ENCODE measurements around the gene RNF175. TPM values are rescaled to one million over a fixed set of nuclear protein-coding genes. Genes with fewer than 3 reads are reported as not detected.

Gene RNF175
- polyA plus RNA-seq, 1 donor from 2014 or later, result 30.1 TPM

DNA sequence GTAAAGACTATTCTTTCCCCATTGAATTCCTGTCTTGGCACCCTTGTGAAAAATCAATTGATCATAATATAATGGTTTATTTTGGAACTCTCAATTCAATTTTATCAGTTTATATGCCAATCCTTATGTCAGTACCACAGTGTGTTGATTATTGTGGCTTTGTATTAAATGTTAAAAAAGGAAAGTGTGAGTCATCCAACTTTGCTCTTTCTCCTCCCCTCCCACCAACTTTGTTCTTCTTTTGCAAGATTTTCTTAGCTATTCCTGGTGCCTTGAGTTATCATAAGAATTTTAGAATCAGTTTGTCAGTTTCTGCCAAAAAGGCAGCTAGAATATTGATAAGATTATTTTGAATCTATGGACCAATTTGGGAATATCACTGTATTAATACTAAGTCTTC lies 11.2 kb upstream of the RNF175 start:
- Histone ChIP-seq H3F3A (ENCODE audit: insufficient read depth, low read length, poor library complexity, severe bottlenecking) (no peaks in the 10 kb centered on the region), H4K20me1 (ENCODE audit: insufficient read depth) (no peaks in the 10 kb centered on the region), H3K4me3 (ENCODE audit: low read length) (no peak overlapping the region), H3K9ac (ENCODE audit: low read length) (no peak overlapping the region), H3K27ac (ENCODE audit: low read length) (no peak overlapping the region), H3K9me3 (ENCODE audit: low read length) (no peaks in the 10 kb centered on the region), H2AFZ (ENCODE audit: low read depth, low read length) (no peak overlapping the region), H3K27me3 (ENCODE audit: insufficient read depth, low read depth, low read length) (no peaks in the 10 kb centered on the region), H3K9me2 (ENCODE audit: insufficient read depth, low read length) (no peaks in the 10 kb centered on the region), H3K79me2 (replicated peaks; ENCODE audit: insufficient read depth, low read length) (no peaks in the 10 kb centered on the region), H3K4me2 (ENCODE audit: low read length) (no peak overlapping the region), H3K36me3 (ENCODE audit: insufficient read depth, low read length) (no peaks in the 10 kb centered on the region)
- TF ChIP-seq RAD21 (conservative IDR thresholded peaks at IDR 0.05) (no peak), EP300 (conservative IDR thresholded peaks at IDR 0.05; ENCODE audit: poor library complexity, severe bottlenecking) (no peak), CTCF (IDR thresholded peaks at IDR 0.05; ENCODE audit: poor library complexity, severe bottlenecking) (no peak), POLR2AphosphoS5 (IDR thresholded peaks at IDR 0.05) (no peak), TAF1 (IDR thresholded peaks at IDR 0.05; ENCODE audit: low read depth) (no peak), REST (IDR thresholded peaks at IDR 0.05; ENCODE audit: borderline replicate concordance) (no peak)

DNA sequence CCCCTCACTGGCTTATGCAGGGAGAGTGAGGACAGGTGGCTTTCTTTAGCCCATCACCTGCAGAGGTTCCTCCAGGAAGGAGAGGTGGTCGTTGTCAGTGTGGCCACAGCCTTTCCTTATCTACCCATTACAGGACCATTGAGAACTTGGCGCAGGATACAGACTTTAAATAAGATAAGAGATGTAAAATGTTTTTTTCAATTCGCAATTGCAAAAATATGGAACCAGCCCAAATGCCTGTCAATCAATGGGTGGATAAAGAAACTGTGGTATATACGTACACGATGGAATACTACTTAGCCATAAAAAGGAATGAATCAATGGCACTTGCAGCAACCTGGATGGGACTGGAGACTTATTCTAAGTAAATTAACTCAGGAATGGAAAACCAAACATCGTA lies 6.9 kb upstream of the RNF175 start:
- no peaks in the 10 kb centered on the region for H4K20me1 ChIP-seq (ENCODE audit: insufficient read depth)
- H3K36me3 ChIP-seq (ENCODE audit: insufficient read depth, low read length), result no peaks in the 10 kb centered on the region
- H3K9ac ChIP-seq (ENCODE audit: low read length), result no peak overlapping the region
- H3K4me2 ChIP-seq (ENCODE audit: low read length), result no peak overlapping the region
- no peak for TF ChIP-seq RAD21 (conservative IDR thresholded peaks at IDR 0.05)
- no peak for TF ChIP-seq SMC3 (conservative IDR thresholded peaks at IDR 0.05; ENCODE audit: poor library complexity)
- no peak for TF ChIP-seq EP300 (conservative IDR thresholded peaks at IDR 0.05; ENCODE audit: poor library complexity, severe bottlenecking)
- no peak for TF ChIP-seq REST (IDR thresholded peaks at IDR 0.05; ENCODE audit: borderline replicate concordance)
- H3K27me3 ChIP-seq (ENCODE audit: insufficient read depth, low read depth, low read length), result no peaks in the 10 kb centered on the region
- no peaks in the 10 kb centered on the region for H3K9me2 ChIP-seq (ENCODE audit: insufficient read depth, low read length)
- no peaks in the 10 kb centered on the region for H3K9me3 ChIP-seq (ENCODE audit: low read length)
- no peak overlapping the region for H3K27ac ChIP-seq (ENCODE audit: low read length)
- H3K79me2 ChIP-seq (replicated peaks; ENCODE audit: insufficient read depth, low read length), result no peaks in the 10 kb centered on the region
- no peak overlapping the region for H3K4me3 ChIP-seq (ENCODE audit: low read length)
- H2AFZ ChIP-seq (ENCODE audit: low read depth, low read length), result no peak overlapping the region
- no peaks in the 10 kb centered on the region for H3F3A ChIP-seq (ENCODE audit: insufficient read depth, low read length, poor library complexity, severe bottlenecking)

All from neural cell (in vitro differentiated cells).